ENCODE measurements around the gene CFH. TPM values are rescaled to one million over a fixed set of nuclear protein-coding genes. Genes with fewer than 3 reads are reported as not detected.

The CFH gene
- total and polyA plus RNA-seq, 2 donors (not counting 3 experiments of a cell fraction or from before 2014, with no cell fraction given) = 20.7 to 25.3 TPM

DNA sequence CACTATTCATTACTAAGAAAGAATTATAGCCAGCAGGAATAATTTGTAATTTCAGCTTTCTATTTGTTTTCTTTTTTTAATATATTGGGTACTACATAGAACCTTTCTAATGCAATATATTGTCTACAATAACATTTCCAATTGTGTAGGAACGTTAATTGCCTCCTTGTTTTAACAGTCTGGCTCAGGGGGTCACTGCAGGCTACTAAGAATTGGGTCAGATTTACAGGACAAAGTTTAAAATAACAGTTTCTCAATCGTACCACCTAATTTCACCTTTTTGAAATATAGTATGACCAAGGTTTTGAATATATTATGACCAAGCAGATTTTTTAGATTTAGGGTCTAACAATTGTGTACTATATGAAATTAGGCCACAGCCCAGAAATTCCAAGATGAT is 2.4 kb downstream of the CFH start:
- Histone ChIP-seq H3K4me3 (replicated peaks in 1 of 3; ENCODE audit: insufficient read depth in 1 of 3, low read depth in 1 of 3, low read length in 3 of 3) (peak overlapping the region in 1 of 3 experiments; percentile 57), H3K27ac (ENCODE audit: insufficient read depth, low read depth, low read length) (no peak overlapping the region), H3K9me1 (replicated peaks; ENCODE audit: control insufficient read depth, extremely low read depth, insufficient read depth, low read length) (no peaks in the 10 kb centered on the region), H3K9me3 (replicated peaks; ENCODE audit: control insufficient read depth, insufficient read depth, low read length) (no peaks in the 10 kb centered on the region), H3K4me2 (ENCODE audit: insufficient read depth, low read length) (peak overlapping the region; percentile 78), H4K20me1 (replicated peaks; ENCODE audit: control insufficient read depth, extremely low read depth, insufficient read depth, low read length) (no peaks in the 10 kb centered on the region), H3K27me3 (ENCODE audit: control insufficient read depth in 2 of 2, insufficient read depth in 2 of 2, low read length in 2 of 2) (no peaks in the 10 kb centered on the region), H3K36me3 (ENCODE audit: control insufficient read depth in 2 of 2, extremely low read depth in 1 of 2, insufficient read depth in 2 of 2, low read length in 2 of 2) (no peaks in the 10 kb centered on the region), H3K4me1 (ENCODE audit: control insufficient read depth, extremely low read depth, insufficient read depth, low read length) (peaks cover 7% of the 10 kb centered on the region), H2AFZ (ENCODE audit: low read depth, low read length) (peak overlapping the region; percentile 23), H3K79me2 (ENCODE audit: control insufficient read depth, insufficient read depth, low read length) (no peaks in the 10 kb centered on the region), H3K9ac (replicated peaks; ENCODE audit: extremely low read depth, insufficient read depth, low read length) (peak overlapping the region; percentile 53)
- CTCF ChIA-PET = interaction anchor here (1.0 kb wide), 1 partner anchor 299 kb away, joined by 4 read pairs; no protein-coding TSS in a partner anchor
- intact Hi-C loops (cut with micrococcal nuclease) = no loop called here
- DNase-seq (ENCODE audit: low read depth, low spot score) (peak; percentile 27), FAIRE-seq (no peak)
- no TSS peak for BruUV-seq (replicated peaks)
- dilution Hi-C loops (cut with MboI; ENCODE audit: extremely low pct_ligation_motif_present, low sequenced_read_pairs) = no loop called here
- TF ChIP-seq JUN (IDR thresholded peaks at IDR 0.05; ENCODE audit: borderline replicate concordance, insufficient read depth, insufficient read length, low read depth) (no peak), POLR2A (IDR thresholded peaks at IDR 0.05; ENCODE audit: low read depth, low read length) (no peak), POLR2AphosphoS5 (IDR thresholded peaks at IDR 0.05; ENCODE audit: insufficient read depth, low read depth, low read length) (no peak), MYC (IDR thresholded peaks at IDR 0.05; ENCODE audit: low read depth, low read length) (no peak), GATA2 (IDR thresholded peaks at IDR 0.05; ENCODE audit: insufficient read depth, insufficient read length, low read depth, low read length) (no peak), EZH2 (IDR thresholded peaks at IDR 0.05; ENCODE audit: borderline replicate concordance, low read depth, low read length, severe bottlenecking) (no peak), FOS (IDR thresholded peaks at IDR 0.05; ENCODE audit: borderline replicate concordance, insufficient read depth, low read length) (no peak)
- TF ChIP-seq, protein P1, sequence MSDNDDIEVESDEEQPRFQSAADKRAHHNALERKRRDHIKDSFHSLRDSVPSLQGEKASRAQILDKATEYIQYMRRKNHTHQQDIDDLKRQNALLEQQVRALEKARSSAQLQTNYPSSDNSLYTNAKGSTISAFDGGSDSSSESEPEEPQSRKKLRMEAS (IDR thresholded peaks at IDR 0.05; ENCODE audit: insufficient read depth, insufficient read length) = no peak
- TF ChIP-seq, protein P2, sequence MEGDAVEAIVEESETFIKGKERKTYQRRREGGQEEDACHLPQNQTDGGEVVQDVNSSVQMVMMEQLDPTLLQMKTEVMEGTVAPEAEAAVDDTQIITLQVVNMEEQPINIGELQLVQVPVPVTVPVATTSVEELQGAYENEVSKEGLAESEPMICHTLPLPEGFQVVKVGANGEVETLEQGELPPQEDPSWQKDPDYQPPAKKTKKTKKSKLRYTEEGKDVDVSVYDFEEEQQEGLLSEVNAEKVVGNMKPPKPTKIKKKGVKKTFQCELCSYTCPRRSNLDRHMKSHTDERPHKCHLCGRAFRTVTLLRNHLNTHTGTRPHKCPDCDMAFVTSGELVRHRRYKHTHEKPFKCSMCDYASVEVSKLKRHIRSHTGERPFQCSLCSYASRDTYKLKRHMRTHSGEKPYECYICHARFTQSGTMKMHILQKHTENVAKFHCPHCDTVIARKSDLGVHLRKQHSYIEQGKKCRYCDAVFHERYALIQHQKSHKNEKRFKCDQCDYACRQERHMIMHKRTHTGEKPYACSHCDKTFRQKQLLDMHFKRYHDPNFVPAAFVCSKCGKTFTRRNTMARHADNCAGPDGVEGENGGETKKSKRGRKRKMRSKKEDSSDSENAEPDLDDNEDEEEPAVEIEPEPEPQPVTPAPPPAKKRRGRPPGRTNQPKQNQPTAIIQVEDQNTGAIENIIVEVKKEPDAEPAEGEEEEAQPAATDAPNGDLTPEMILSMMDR (IDR thresholded peaks at IDR 0.05; ENCODE audit: extremely low read depth in 1 of 2, insufficient read depth in 1 of 2, low read depth in 1 of 2, low read length in 2 of 2) = no peak
- POLR2A ChIA-PET = no interaction called here

Data from endothelial cell of umbilical vein (primary cell).